Astrocyte of the cerebellum (primary cell): ENCODE measurements around the gene HOOK1.

Experiments used
- DNase-seq: peaks from one replicate; pipeline ENCODE4 v3.0.0-alpha.2; 2011; ENCODE audit warnings: low read depth
- H3K4me3 ChIP-seq: 2 replicates; pipeline ENCODE4 v1.5.1; 2011; ENCODE audit warnings: mild to moderate bottlenecking, low read depth, low read length, moderate library complexity
- CTCF ChIP-seq: IDR thresholded peaks from 2 replicates; pipeline ENCODE4 v1.5.1; 2012; ENCODE audit warnings: low read length, low read depth, moderate library complexity, mild to moderate bottlenecking; ENCODE audit errors: missing control alignments
- in situ Hi-C: cut with HindIII; loops from 2 replicates; pipeline ENCODE4 v1.10.0; 2017; ENCODE audit warnings: low sequenced_read_pairs

Gene HOOK1

DNA sequence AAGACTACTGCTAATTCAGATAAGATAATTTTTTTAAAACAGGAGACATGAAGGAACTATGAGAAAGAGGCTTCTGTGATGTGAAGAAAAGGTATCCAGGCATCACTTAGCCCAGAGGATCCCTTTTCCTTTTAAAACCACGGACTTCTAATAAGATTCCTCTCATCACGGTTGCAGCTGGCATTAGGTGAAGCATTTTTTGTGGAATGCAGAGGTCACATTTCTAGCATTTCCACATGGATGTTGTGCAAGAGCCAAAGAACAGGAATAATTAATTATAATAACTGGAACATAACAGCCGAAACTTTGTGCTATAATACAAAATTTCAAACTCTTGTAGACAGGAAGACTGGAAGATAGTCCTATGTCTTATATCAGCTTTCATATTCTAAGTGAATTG lies 84.2 kb downstream of the HOOK1 start:
- no peak overlapping the region for H3K4me3 ChIP-seq
- DNase-seq = peak; percentile 13

DNA sequence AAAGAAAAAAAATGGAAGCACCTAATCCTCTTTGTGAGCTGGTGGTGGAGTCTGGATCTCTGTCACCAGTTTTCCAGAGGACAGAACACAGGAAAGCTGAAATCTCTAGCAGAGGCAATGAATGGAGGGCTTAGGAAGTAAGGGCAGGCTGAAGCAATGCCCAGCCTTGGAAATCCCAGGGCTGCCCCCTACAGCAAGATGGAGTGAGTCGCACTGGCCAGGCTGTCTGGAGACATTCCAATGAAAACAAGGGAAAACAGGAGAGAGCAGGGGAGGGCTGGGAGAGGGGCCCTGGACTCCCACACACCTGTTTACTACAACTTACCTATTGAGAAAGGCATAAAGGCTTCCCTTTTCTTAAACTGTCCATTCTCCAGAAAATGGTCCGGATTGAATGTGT lies 85.9 kb downstream of the HOOK1 start:
- in situ Hi-C loops = no loop called here

More for the DNA sequence above, 84.2 kb downstream of the HOOK1 start:
- TF ChIP-seq CTCF = no peak
- in situ Hi-C loops = no loop called here

DNA sequence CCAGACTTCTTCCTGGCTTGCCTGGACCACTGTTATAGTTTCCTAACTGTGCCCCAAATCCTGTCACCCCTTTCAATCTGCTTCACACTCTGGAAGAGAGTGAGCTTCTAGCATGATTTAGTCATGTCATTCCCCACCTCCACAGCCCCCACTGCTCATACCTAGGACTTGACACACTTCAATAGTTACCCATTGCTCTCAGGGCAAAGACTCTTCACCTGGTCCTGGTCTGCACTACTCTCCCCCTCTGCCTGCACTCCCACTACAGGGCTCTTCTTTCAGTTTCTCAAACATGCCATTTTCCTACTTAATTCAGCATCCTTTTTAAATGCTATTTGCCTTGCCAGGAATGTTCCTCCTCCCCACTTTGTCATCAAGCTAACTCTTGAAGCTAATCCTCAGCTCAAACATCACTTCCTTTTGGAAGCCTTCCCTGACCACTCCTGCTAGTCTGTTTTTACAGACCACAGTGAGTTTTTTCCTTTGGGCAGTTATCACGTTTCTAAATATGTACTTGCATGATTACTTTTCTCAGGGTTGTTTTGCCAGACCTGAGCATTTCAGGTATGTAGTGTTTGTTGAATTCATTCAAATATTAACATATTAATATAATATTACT lies 87.1 kb downstream of the HOOK1 start:
- in situ Hi-C loops = no loop called here
- TF ChIP-seq CTCF = no peak
- H3K4me3 ChIP-seq = no peak overlapping the region
- no peak for DNase-seq

More for the DNA sequence above, 85.9 kb downstream of the HOOK1 start:
- no peak for DNase-seq
- no peak for TF ChIP-seq CTCF
- no peak overlapping the region for H3K4me3 ChIP-seq

- in situ Hi-C loops = no loop called here
- DNase-seq = no peak
- no peak overlapping the region for H3K4me3 ChIP-seq
- TF ChIP-seq CTCF = peak; percentile 63
Observed at GRCh38 chr1:59903141-59903754, 88.5 kb downstream of the HOOK1 start.

GRCh38 chr1:59906931-59907330 lies 92.2 kb downstream of the HOOK1 start:
- TF ChIP-seq CTCF = no peak
- no peak for DNase-seq
- H3K4me3 ChIP-seq = no peak overlapping the region
- in situ Hi-C loops = no loop called here

DNA sequence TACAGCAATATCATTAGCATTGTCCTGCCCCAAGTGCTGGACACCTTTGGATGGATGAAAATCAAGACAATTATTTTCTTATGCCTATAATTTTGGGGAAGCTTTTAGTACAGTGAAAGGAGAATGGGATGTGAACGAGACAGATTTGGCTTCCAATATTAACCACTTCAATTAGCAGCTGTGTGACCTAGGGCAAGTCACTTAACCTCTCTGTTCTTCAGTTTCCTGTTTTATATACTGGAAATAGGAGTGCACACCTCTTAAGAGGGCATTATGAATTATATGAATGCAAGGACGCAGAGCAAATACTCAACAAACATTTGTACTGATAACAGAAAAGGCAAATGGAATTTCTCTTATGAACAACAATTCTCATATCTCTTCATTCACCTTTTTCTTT lies 93.3 kb downstream of the HOOK1 start:
- DNase-seq = no peak
- H3K4me3 ChIP-seq = no peak overlapping the region
- no peak for TF ChIP-seq CTCF
- in situ Hi-C loops = no loop called here
